ENCODE measurements around the gene PHF1. TPM values are rescaled to one million over a fixed set of nuclear protein-coding genes. Genes with fewer than 3 reads are reported as not detected.

Gene PHF1
- total and polyA plus RNA-seq, 4 donors, result 7.2 to 13.5 (median 11.5) TPM

DNA sequence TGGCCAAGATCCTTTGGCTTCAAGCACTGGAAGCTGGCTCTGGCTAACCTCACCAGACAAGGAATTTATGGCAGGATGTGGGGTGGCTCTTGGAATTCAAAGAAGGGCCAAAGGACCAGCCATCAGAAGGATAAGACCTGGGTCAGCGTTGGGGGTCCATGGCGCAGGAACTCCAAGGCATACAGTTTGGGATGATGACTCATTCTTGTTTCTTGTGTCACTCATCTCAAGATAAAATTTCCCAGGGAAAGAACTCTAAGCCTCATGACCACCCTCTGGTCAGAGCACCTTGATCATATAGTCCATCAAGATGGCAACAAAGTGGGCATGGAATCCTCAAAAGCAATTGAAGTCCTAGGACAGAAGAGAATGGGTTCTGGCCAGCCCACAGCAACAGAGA is 48.4 kb downstream of the PHF1 start:
- WGBS, result 92% methylated on average over 2 of the region's 2 CpGs
- H3K27me3 ChIP-seq (ENCODE audit: control insufficient read depth in 4 of 4, insufficient read depth in 4 of 4, low read length in 3 of 4), result no peaks in the 10 kb centered on the region
- no peak overlapping the region for H3K9ac ChIP-seq (ENCODE audit: low read depth in 1 of 2, low read length in 2 of 2)
- peaks cover 0 to 4% (median 1%) of the 10 kb centered on the region in 4 donors for H3K36me3 ChIP-seq (ENCODE audit: control insufficient read depth in 4 of 4, insufficient read depth in 3 of 4, low read depth in 1 of 4, low read length in 3 of 4)
- H3K27ac ChIP-seq (ENCODE audit: low read depth in 1 of 2, low read length in 2 of 2), result no peak overlapping the region
- peaks cover 4 to 7% (median 5%) of the 10 kb centered on the region in 4 donors for H3K4me1 ChIP-seq (ENCODE audit: control insufficient read depth in 4 of 4, insufficient read depth in 4 of 4, low read length in 3 of 4)
- no peak overlapping the region for H3K4me3 ChIP-seq (ENCODE audit: low read depth in 1 of 3, low read length in 3 of 3)
- H3K9me3 ChIP-seq (ENCODE audit: control insufficient read depth in 4 of 4, low read length in 3 of 4), result no peaks in the 10 kb centered on the region
- DNase-seq (ENCODE audit: low spot score), result no peak
- no peak for TF ChIP-seq FOXA2 (IDR thresholded peaks at IDR 0.05)
- TF ChIP-seq, protein P1, sequence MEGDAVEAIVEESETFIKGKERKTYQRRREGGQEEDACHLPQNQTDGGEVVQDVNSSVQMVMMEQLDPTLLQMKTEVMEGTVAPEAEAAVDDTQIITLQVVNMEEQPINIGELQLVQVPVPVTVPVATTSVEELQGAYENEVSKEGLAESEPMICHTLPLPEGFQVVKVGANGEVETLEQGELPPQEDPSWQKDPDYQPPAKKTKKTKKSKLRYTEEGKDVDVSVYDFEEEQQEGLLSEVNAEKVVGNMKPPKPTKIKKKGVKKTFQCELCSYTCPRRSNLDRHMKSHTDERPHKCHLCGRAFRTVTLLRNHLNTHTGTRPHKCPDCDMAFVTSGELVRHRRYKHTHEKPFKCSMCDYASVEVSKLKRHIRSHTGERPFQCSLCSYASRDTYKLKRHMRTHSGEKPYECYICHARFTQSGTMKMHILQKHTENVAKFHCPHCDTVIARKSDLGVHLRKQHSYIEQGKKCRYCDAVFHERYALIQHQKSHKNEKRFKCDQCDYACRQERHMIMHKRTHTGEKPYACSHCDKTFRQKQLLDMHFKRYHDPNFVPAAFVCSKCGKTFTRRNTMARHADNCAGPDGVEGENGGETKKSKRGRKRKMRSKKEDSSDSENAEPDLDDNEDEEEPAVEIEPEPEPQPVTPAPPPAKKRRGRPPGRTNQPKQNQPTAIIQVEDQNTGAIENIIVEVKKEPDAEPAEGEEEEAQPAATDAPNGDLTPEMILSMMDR (IDR thresholded peaks at IDR 0.05; ENCODE audit: low read depth, low read length, missing input control), result no peak
- no peak for TF ChIP-seq EGR1 (IDR thresholded peaks at IDR 0.05; ENCODE audit: low read depth in 2 of 2)
- TF ChIP-seq TAF1 (conservative IDR thresholded peaks at IDR 0.05), result no peak
- no peak for TF ChIP-seq RAD21 (IDR thresholded peaks at IDR 0.05)
- TF ChIP-seq GABPA (IDR thresholded peaks at IDR 0.05 in 1 of 2, conservative IDR thresholded peaks at IDR 0.05 in 1 of 2), result no peak
- no peak for TF ChIP-seq SP1 (IDR thresholded peaks at IDR 0.05)
- TF ChIP-seq, protein P2, sequence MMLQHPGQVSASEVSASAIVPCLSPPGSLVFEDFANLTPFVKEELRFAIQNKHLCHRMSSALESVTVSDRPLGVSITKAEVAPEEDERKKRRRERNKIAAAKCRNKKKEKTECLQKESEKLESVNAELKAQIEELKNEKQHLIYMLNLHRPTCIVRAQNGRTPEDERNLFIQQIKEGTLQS (IDR thresholded peaks at IDR 0.05), result no peak
- no peak for TF ChIP-seq NR2F2 (IDR thresholded peaks at IDR 0.05)
- TF ChIP-seq JUND (IDR thresholded peaks at IDR 0.05), result no peak
- no peak for TF ChIP-seq HNF4A (conservative IDR thresholded peaks at IDR 0.05)
- TF ChIP-seq, protein P3, sequence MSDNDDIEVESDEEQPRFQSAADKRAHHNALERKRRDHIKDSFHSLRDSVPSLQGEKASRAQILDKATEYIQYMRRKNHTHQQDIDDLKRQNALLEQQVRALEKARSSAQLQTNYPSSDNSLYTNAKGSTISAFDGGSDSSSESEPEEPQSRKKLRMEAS (IDR thresholded peaks at IDR 0.05), result no peak
- TF ChIP-seq, protein P4, sequence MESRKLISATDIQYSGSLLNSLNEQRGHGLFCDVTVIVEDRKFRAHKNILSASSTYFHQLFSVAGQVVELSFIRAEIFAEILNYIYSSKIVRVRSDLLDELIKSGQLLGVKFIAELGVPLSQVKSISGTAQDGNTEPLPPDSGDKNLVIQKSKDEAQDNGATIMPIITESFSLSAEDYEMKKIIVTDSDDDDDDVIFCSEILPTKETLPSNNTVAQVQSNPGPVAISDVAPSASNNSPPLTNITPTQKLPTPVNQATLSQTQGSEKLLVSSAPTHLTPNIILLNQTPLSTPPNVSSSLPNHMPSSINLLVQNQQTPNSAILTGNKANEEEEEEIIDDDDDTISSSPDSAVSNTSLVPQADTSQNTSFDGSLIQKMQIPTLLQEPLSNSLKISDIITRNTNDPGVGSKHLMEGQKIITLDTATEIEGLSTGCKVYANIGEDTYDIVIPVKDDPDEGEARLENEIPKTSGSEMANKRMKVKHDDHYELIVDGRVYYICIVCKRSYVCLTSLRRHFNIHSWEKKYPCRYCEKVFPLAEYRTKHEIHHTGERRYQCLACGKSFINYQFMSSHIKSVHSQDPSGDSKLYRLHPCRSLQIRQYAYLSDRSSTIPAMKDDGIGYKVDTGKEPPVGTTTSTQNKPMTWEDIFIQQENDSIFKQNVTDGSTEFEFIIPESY (IDR thresholded peaks at IDR 0.05), result no peak

Small RNA genes lying within 50 kb of the gene (small RNA-seq; reads per million reads assigned to genes)
- not detected for gene RPL35AP4
- not detected for gene ZBTB9

Other genes starting within 250 kb of the PHF1 start
- under 1 TPM; 0.19 to 0.59 TPM for gene COL11A2, start 218.5 kb upstream of the PHF1 start, total RNA-seq
- gene COL11A2, start 218.5 kb upstream of the PHF1 start, polyA plus RNA-seq, result under 1 TPM; 0.15 to 0.36 TPM
- 10 to 100 TPM in 1 of 2 donors, 1 to 10 TPM in 1; 9.5 to 19.4 TPM for gene RXRB, start 210.3 kb upstream of the PHF1 start, total RNA-seq
- gene RXRB, start 210.3 kb upstream of the PHF1 start, polyA plus RNA-seq, result 10 to 100 TPM in 1 of 2 donors, 1 to 10 TPM in 1; 7.7 to 13.9 TPM
- gene SLC39A7, start 210.1 kb upstream of the PHF1 start, total RNA-seq, result 100 to 1,000 TPM in 1 of 2 donors, 10 to 100 TPM in 1; 45.0 to 112 TPM
- 10 to 100 TPM in 1 of 2 donors, 1 to 10 TPM in 1; 8.9 to 97.3 TPM for gene SLC39A7, start 210.1 kb upstream of the PHF1 start, polyA plus RNA-seq
- gene HSD17B8, start 206.4 kb upstream of the PHF1 start, total RNA-seq, result 10 to 100 TPM; 24.5 to 31.2 TPM
- gene HSD17B8, start 206.4 kb upstream of the PHF1 start, polyA plus RNA-seq, result 10 to 100 TPM; 43.7 to 52.3 TPM
- 10 to 100 TPM; 11.5 to 19.7 TPM for gene RING1, start 202.5 kb upstream of the PHF1 start, total RNA-seq
- 10 to 100 TPM in 1 of 2 donors, 1 to 10 TPM in 1; 4.4 to 18.4 TPM for gene RING1, start 202.5 kb upstream of the PHF1 start, polyA plus RNA-seq
- gene VPS52, start 139.1 kb upstream of the PHF1 start, total RNA-seq, result 10 to 100 TPM; 21.3 to 33.4 TPM
- gene VPS52, start 139.1 kb upstream of the PHF1 start, polyA plus RNA-seq, result 10 to 100 TPM; 23.1 to 27.5 TPM
- gene RPS18, start 138.9 kb upstream of the PHF1 start, total RNA-seq, result 1,000 to 10,000 TPM in 1 of 2 donors, 100 to 1,000 TPM in 1; 742 to 1,432 TPM
- gene RPS18, start 138.9 kb upstream of the PHF1 start, polyA plus RNA-seq, result 1,000 to 10,000 TPM in 1 of 2 donors, 100 to 1,000 TPM in 1; 812 to 1,309 TPM
- 1 to 10 TPM; 1.5 to 2.2 TPM for gene B3GALT4, start 133.9 kb upstream of the PHF1 start, total RNA-seq
- gene B3GALT4, start 133.9 kb upstream of the PHF1 start, polyA plus RNA-seq, result 1 to 10 TPM; 1.5 to 2.7 TPM
- 10 to 100 TPM; 17.9 to 28.3 TPM for gene WDR46, start 121.8 kb upstream of the PHF1 start, total RNA-seq
- 10 to 100 TPM; 23.0 to 30.2 TPM for gene WDR46, start 121.8 kb upstream of the PHF1 start, polyA plus RNA-seq
- 10 to 100 TPM; 12.5 to 22.4 TPM for gene PFDN6, start 121.4 kb upstream of the PHF1 start, total RNA-seq
- gene PFDN6, start 121.4 kb upstream of the PHF1 start, polyA plus RNA-seq, result 10 to 100 TPM in 1 of 2 donors, 1 to 10 TPM in 1; 6.5 to 60.1 TPM
- gene RGL2, start 112.1 kb upstream of the PHF1 start, total RNA-seq, result 10 to 100 TPM; 16.7 to 17.8 TPM
- gene RGL2, start 112.1 kb upstream of the PHF1 start, polyA plus RNA-seq, result 10 to 100 TPM; 16.8 to 22.8 TPM
- gene TAPBP, start 96.9 kb upstream of the PHF1 start, total RNA-seq, result 10 to 100 TPM; 52.7 to 74.0 TPM
- gene TAPBP, start 96.9 kb upstream of the PHF1 start, polyA plus RNA-seq, result 10 to 100 TPM; 47.9 to 49.3 TPM
- 1 to 10 TPM; 5.5 to 7.8 TPM for gene ZBTB22, start 93.3 kb upstream of the PHF1 start, total RNA-seq
- 1 to 10 TPM; 1.6 to 3.9 TPM for gene ZBTB22, start 93.3 kb upstream of the PHF1 start, polyA plus RNA-seq
- gene DAXX, start 88.1 kb upstream of the PHF1 start, total RNA-seq, result 10 to 100 TPM; 11.8 to 15.1 TPM
- gene DAXX, start 88.1 kb upstream of the PHF1 start, polyA plus RNA-seq, result 10 to 100 TPM; 12.9 to 13.1 TPM
- gene KIFC1, start 19.2 kb upstream of the PHF1 start, total RNA-seq, result 10 to 100 TPM in 1 of 2 donors, under 1 TPM in 1; 0.08 to 30.0 TPM
- 1 to 10 TPM in 1 of 2 donors, under 1 TPM in 1; 0.29 to 2.2 TPM for gene KIFC1, start 19.2 kb upstream of the PHF1 start, polyA plus RNA-seq
- gene CUTA, start 7.1 kb downstream of the PHF1 start, total RNA-seq, result 10 to 100 TPM; 33.1 to 46.0 TPM
- 100 to 1,000 TPM; 140 to 164 TPM for gene CUTA, start 7.1 kb downstream of the PHF1 start, polyA plus RNA-seq
- gene SYNGAP1, start 9.1 kb downstream of the PHF1 start, total RNA-seq, result 1 to 10 TPM; 1.1 to 1.8 TPM
- gene SYNGAP1, start 9.1 kb downstream of the PHF1 start, polyA plus RNA-seq, result 1 to 10 TPM in 1 of 2 donors, under 1 TPM in 1; 0.32 to 1.2 TPM
- gene ZBTB9, start 43.6 kb downstream of the PHF1 start, total RNA-seq, result 1 to 10 TPM; 1.6 to 3.4 TPM
- gene ZBTB9, start 43.6 kb downstream of the PHF1 start, polyA plus RNA-seq, result 1 to 10 TPM; 1.1 to 3.0 TPM
- 1 to 10 TPM; 4.4 to 6.1 TPM for gene BAK1, start 169.3 kb downstream of the PHF1 start, total RNA-seq
- 1 to 10 TPM; 2.4 to 8.7 TPM for gene BAK1, start 169.3 kb downstream of the PHF1 start, polyA plus RNA-seq
- 1 to 10 TPM in 1 of 2 donors, under 1 TPM in 1; 0.75 to 2.8 TPM for gene ITPR3, start 210.3 kb downstream of the PHF1 start, total RNA-seq
- gene ITPR3, start 210.3 kb downstream of the PHF1 start, polyA plus RNA-seq, result under 1 TPM; 0.49 to 0.67 TPM

All from liver (tissue), 10 donors.